ENCODE data around the gene HFE.
A peak's percentile ranks its signal among the peaks of the same experiment; 100 is the strongest.
"Not testable (repeated sequence)": the region's sequence is repeated elsewhere in the genome, so short reads cannot be mapped to it uniquely, and the experiment has no call there.

Gene HFE

GRCh38 chr6:26115226-26115625, 28.0 kb downstream of the HFE start:
- DNase-seq = no peak

- DNase-seq = no peak
Observed at GRCh38 chr6:26116267-26116666, 29.0 kb downstream of the HFE start.

- DNase-seq = peak; percentile 49 to 50
Observed at GRCh38 chr6:26118999-26119398, 31.8 kb downstream of the HFE start.

- DNase-seq = not testable (repeated sequence)
Observed at GRCh38 chr6:26120115-26120514, 32.9 kb downstream of the HFE start.

- no peak for DNase-seq
Observed at GRCh38 chr6:26120807-26121140, 33.5 kb downstream of the HFE start.

GRCh38 chr6:26121141-26122004, 34.1 kb downstream of the HFE start:
- DNase-seq = no peak

GRCh38 chr6:26122005-26122388, 34.8 kb downstream of the HFE start:
- no peak for DNase-seq

- peak; percentile 54 to 78 for DNase-seq
Observed at GRCh38 chr6:26122402-26122792, 35.2 kb downstream of the HFE start.

GRCh38 chr6:26122793-26123674, 35.8 kb downstream of the HFE start:
- peak; percentile 98 to 99 for DNase-seq

- no peak for DNase-seq
Observed at GRCh38 chr6:26123675-26123946, 36.4 kb downstream of the HFE start.

GRCh38 chr6:26123947-26124780, 36.9 kb downstream of the HFE start:
- DNase-seq = peak; percentile 96 to 98

GRCh38 chr6:26124781-26125685, 37.8 kb downstream of the HFE start:
- no peak for DNase-seq

- DNase-seq = no peak
Observed at GRCh38 chr6:26126394-26127235, 39.4 kb downstream of the HFE start.

GRCh38 chr6:26128013-26128771, 41.0 kb downstream of the HFE start:
- no peak for DNase-seq

- DNase-seq = no peak
Observed at GRCh38 chr6:26129656-26130055, 42.4 kb downstream of the HFE start.

GRCh38 chr6:26130581-26131249, 43.5 kb downstream of the HFE start:
- no peak for DNase-seq

- no peak for DNase-seq
Observed at GRCh38 chr6:26131618-26132017, 44.4 kb downstream of the HFE start.

- DNase-seq = no peak
Observed at GRCh38 chr6:26133730-26134129, 46.5 kb downstream of the HFE start.

GRCh38 chr6:26136321-26136720, 49.1 kb downstream of the HFE start:
- DNase-seq = no peak
